H1 (cell line): Measurements from ENCODE around the gene SIRT5. TPM values are rescaled to one million over a fixed set of nuclear protein-coding genes. Genes with fewer than 3 reads are reported as not detected.

Source experiments
- CTCF ChIA-PET: fragments of 300-600 bp; sonication (Branson Sonifier 250); formaldehyde crosslinking; loops from one replicate; lab custom pipeline; 2021; ENCODE audit not compliant: partially characterized antibody; lab: Charles Lee
- POLR2A ChIA-PET: fragments of 300-600 bp; sonication (Branson Sonifier 250); formaldehyde crosslinking; loops from one replicate; lab custom pipeline; 2021; ENCODE audit warnings: inconsistent platforms; ENCODE audit not compliant: partially characterized antibody; lab: Charles Lee
- DNase-seq, 2 experiments: peaks; one replicate each; pipeline versions ENCODE4 v3.0.0 to v3.0.0-alpha.2; 2010 to 2022; ENCODE audit warnings: low spot score in 2 of 2, low read depth in 1 of 2, mixed read lengths in 1 of 2
- FAIRE-seq: peaks from 2 replicates; lab custom pipeline; 2011; peaks lifted over from hg19 to GRCh38; lab: Jason Lieb, UNC
- H2AFZ ChIP-seq: 2 replicates; pipeline ENCODE4 v1.8.1; 2012; ENCODE audit warnings: low read length, inconsistent platforms
- H2AK5ac ChIP-seq: 2 replicates; pipeline ENCODE4 v1.6.1; 2013; ENCODE audit warnings: low read depth, low read length
- H2BK120ac ChIP-seq: replicated peaks from 2 replicates; pipeline ENCODE3; 2013; ENCODE audit warnings: low read depth, low read length, inconsistent platforms
- H2BK12ac ChIP-seq: 2 replicates; pipeline ENCODE4 v1.6.1; 2013; ENCODE audit warnings: low read depth, low read length
- H2BK15ac ChIP-seq: 2 replicates; pipeline ENCODE4 v1.6.1; 2013; ENCODE audit warnings: low read length
- H2BK20ac ChIP-seq: 2 replicates; pipeline ENCODE4 v1.6.1; 2013; ENCODE audit warnings: low read length
- H2BK5ac ChIP-seq: 2 replicates; pipeline ENCODE4 v1.6.1; 2013; ENCODE audit warnings: low read depth, low read length
- H3K14ac ChIP-seq: 2 replicates; pipeline ENCODE4 v1.6.1; 2013; ENCODE audit warnings: inconsistent platforms; ENCODE audit not compliant: insufficient read length
- H3K18ac ChIP-seq: 2 replicates; pipeline ENCODE4 v1.6.1; 2013; ENCODE audit warnings: low read length; ENCODE audit errors: extremely low read depth
- H3K23ac ChIP-seq: 2 replicates; pipeline ENCODE4 v1.6.1; 2013; ENCODE audit warnings: inconsistent platforms; ENCODE audit not compliant: insufficient read length
- H3K23me2 ChIP-seq: 2 replicates; pipeline ENCODE4 v1.6.1; 2013; ENCODE audit warnings: low read depth, low read length
- H3K27ac ChIP-seq: 2 replicates; pipeline ENCODE4 v1.6.1; 2011; ENCODE audit warnings: low read depth, low read length, inconsistent platforms
- H3K27me3 ChIP-seq, 4 experiments: replicated peaks in 1 of 4; 1 replicate in 1 of 4; 2 replicates in 3 of 4; pipeline versions ENCODE4 v1.6.1 to v1.8.1; 2011 to 2013; ENCODE audit warnings: low read length in 3 of 4, mild to moderate bottlenecking in 3 of 4, inconsistent platforms in 2 of 4, mixed read lengths in 2 of 4, moderate library complexity in 1 of 4; ENCODE audit not compliant: control insufficient read depth in 3 of 4, insufficient read depth in 3 of 4; ENCODE audit errors: extremely low read depth in 1 of 4
- H3K36me3 ChIP-seq, 4 experiments: 2 replicates each; pipeline versions ENCODE4 v1.6.1 to v1.8.1; 2011 to 2013; ENCODE audit warnings: mild to moderate bottlenecking in 4 of 4, low read length in 3 of 4, moderate library complexity in 2 of 4, control low read depth in 1 of 4, inconsistent platforms in 1 of 4; ENCODE audit not compliant: insufficient read depth in 4 of 4, control insufficient read depth in 2 of 4
- H3K4ac ChIP-seq: replicated peaks from 2 replicates; pipeline ENCODE3; 2013; ENCODE audit warnings: low read length, low read depth, mixed read lengths, inconsistent platforms; ENCODE audit not compliant: insufficient read length
- H3K4me1 ChIP-seq, 4 experiments: replicated peaks in 1 of 4; 1 replicate in 1 of 4; 2 replicates in 3 of 4; pipeline versions ENCODE4 v1.6.1 to v1.8.1; 2011 to 2013; ENCODE audit warnings: low read length in 3 of 4, inconsistent platforms in 2 of 4, mixed read lengths in 1 of 4; ENCODE audit not compliant: insufficient read depth in 4 of 4, control insufficient read depth in 3 of 4
- H3K4me2 ChIP-seq, 2 experiments: 2 replicates each; pipeline versions ENCODE4 v1.6.1 to v1.8.1; 2011 to 2013; ENCODE audit warnings: low read depth in 2 of 2, low read length in 2 of 2, control low read depth in 1 of 2, inconsistent platforms in 1 of 2, mild to moderate bottlenecking in 1 of 2; ENCODE audit not compliant: insufficient read depth in 1 of 2
- H3K4me3 ChIP-seq, 4 experiments: fragments of 200-600, 300-600 bp in 1 of 4; sonication (generic), shearing (Covaris generic), sonication (Bioruptor Twin) in 1 of 4; 2 replicates each; pipeline versions ENCODE4 v1.5.1 to v1.8.1; 2011 to 2016; ENCODE audit warnings: low read length in 4 of 4, low read depth in 3 of 4, control low read depth in 2 of 4, inconsistent platforms in 2 of 4, mild to moderate bottlenecking in 2 of 4, mixed read lengths in 1 of 4, moderate library complexity in 1 of 4; ENCODE audit not compliant: insufficient read depth in 2 of 4; ENCODE audit errors: extremely low read depth in 1 of 4
- H3K56ac ChIP-seq: replicated peaks from 2 replicates; pipeline ENCODE3; 2013; ENCODE audit warnings: low read depth, mild to moderate bottlenecking, mixed read lengths, low read length, inconsistent platforms; ENCODE audit not compliant: insufficient read length
- H3K79me1 ChIP-seq: 2 replicates; pipeline ENCODE4 v1.6.1; 2013; ENCODE audit warnings: low read depth, low read length, control low read depth
- H3K79me2 ChIP-seq, 2 experiments: 2 replicates each; pipeline versions ENCODE4 v1.6.1 to v1.8.1; 2012 to 2013; ENCODE audit warnings: low read length in 2 of 2, mild to moderate bottlenecking in 2 of 2, inconsistent platforms in 1 of 2; ENCODE audit not compliant: insufficient read depth in 2 of 2, control insufficient read depth in 1 of 2
- H3K9ac ChIP-seq, 4 experiments: replicated peaks in 1 of 4; 1 replicate in 1 of 4; 2 replicates in 3 of 4; pipeline versions ENCODE4 v1.6.1 to v1.8.1; 2011 to 2013; ENCODE audit warnings: low read depth in 3 of 4, low read length in 3 of 4, control low read depth in 2 of 4, mild to moderate bottlenecking in 2 of 4, moderate library complexity in 2 of 4, inconsistent platforms in 1 of 4; ENCODE audit errors: extremely low read depth in 1 of 4
- H3K9me3 ChIP-seq, 2 experiments: 2 replicates each; pipeline versions ENCODE4 v1.6.1 to v1.8.1; 2012 to 2013; ENCODE audit warnings: mild to moderate bottlenecking in 2 of 2, moderate library complexity in 2 of 2, control low read depth in 1 of 2, inconsistent platforms in 1 of 2, low read depth in 1 of 2, low read length in 1 of 2, mixed read lengths in 1 of 2; ENCODE audit not compliant: insufficient read depth in 2 of 2
- H4K20me1 ChIP-seq, 2 experiments: replicated peaks in 1 of 2; 2 replicates each; pipeline versions ENCODE3 to v1.8.1; 2011 to 2013; ENCODE audit warnings: inconsistent platforms in 2 of 2, low read length in 2 of 2, mild to moderate bottlenecking in 1 of 2; ENCODE audit not compliant: insufficient read depth in 2 of 2, control insufficient read depth in 1 of 2
- H4K5ac ChIP-seq: 2 replicates; pipeline ENCODE4 v1.6.1; 2013; ENCODE audit warnings: low read length, low read depth, mixed read lengths, inconsistent platforms; ENCODE audit not compliant: insufficient read length
- H4K8ac ChIP-seq: 2 replicates; pipeline ENCODE4 v1.8.0; 2013; ENCODE audit warnings: mild to moderate bottlenecking, moderate library complexity, low read length, inconsistent platforms; ENCODE audit not compliant: insufficient read depth; ENCODE audit errors: extremely low read depth
- H4K91ac ChIP-seq: replicated peaks from 2 replicates; pipeline ENCODE3; 2013; ENCODE audit warnings: low read length, mixed read lengths, inconsistent platforms; ENCODE audit not compliant: insufficient read length
- BRCA1 ChIP-seq: IDR thresholded peaks from 2 replicates; pipeline ENCODE4 v1.6.1; 2012; ENCODE audit warnings: low read depth, low read length, improper control_type of control experiment
- CHD1 ChIP-seq: IDR thresholded peaks from 2 replicates; pipeline ENCODE4 v1.6.1; 2012; ENCODE audit warnings: low read depth, low read length, improper control_type of control experiment
- EP300 ChIP-seq, 2 experiments: IDR thresholded peaks; 1 replicate in 1 of 2; 2 replicates in 1 of 2; pipeline ENCODE4 v1.6.1; 2011 to 2012; ENCODE audit warnings: low read depth in 2 of 2, low read length in 2 of 2, mild to moderate bottlenecking in 2 of 2, borderline replicate concordance in 1 of 2, inconsistent platforms in 1 of 2, moderate library complexity in 1 of 2
- FOSL1 ChIP-seq: IDR thresholded peaks from 2 replicates; pipeline ENCODE4 v1.6.1; 2011; ENCODE audit warnings: mild to moderate bottlenecking, low read depth, low read length, moderate library complexity; ENCODE audit not compliant: insufficient read depth
- RAD21 ChIP-seq, 2 experiments: IDR thresholded peaks in 1 of 2; conservative IDR thresholded peaks in 1 of 2; 2 replicates each; pipeline ENCODE4 v1.6.1; 2011; ENCODE audit warnings: low read depth in 2 of 2, low read length in 2 of 2, improper control_type of control experiment in 1 of 2, inconsistent platforms in 1 of 2, mild to moderate bottlenecking in 1 of 2, moderate library complexity in 1 of 2
- SP1 ChIP-seq: IDR thresholded peaks from 2 replicates; pipeline ENCODE4 v1.6.1; 2011; ENCODE audit warnings: low read depth, low read length
- WGBS, 2 experiments: shearing (Covaris generic) in 1 of 2; methylation state at CpG; one replicate each; pipeline versions ENCODE4 v1.1.6 to v1.1.7; 2013 to 2015; ENCODE audit warnings: low lambda C conversion rate in 2 of 2, mixed read lengths in 2 of 2, inconsistent platforms in 1 of 2, low coverage in 1 of 2, missing lambda C conversion rate in 1 of 2; ENCODE audit not compliant: insufficient replicate concordance in 2 of 2, insufficient coverage in 1 of 2, insufficient read length in 1 of 2; ENCODE audit errors: extremely low coverage in 1 of 2, missing lambda C conversion rate in 1 of 2; 5-methylcytosine and 5-hydroxymethylcytosine counted together
- polyA plus RNA-seq, 7 experiments: library from polyadenylated mRNA; depleted of rRNA in 3 of 7; stranded (reverse) in 5 of 7; unstranded in 2 of 7; fragments of >200 nt in 5 of 7; fragments of 200-250 nt in 2 of 7; gene quantifications; 1 replicate in 5 of 7; 2 replicates in 1 of 7; 4 replicates in 1 of 7; pipeline versions ENCODE4 v1.2.1 to v1.2.3, GENCODE V29; 2011 to 2013; ENCODE audit warnings: missing spikeins in 2 of 7, mixed read lengths in 2 of 7
- total RNA-seq: library from RNA; stranded (reverse); fragmentation: NEBNext Ultra II Directional; extraction: Animal tissue kit (Norgen Biotek cat#: 25700); gene quantifications from 2 replicates; pipeline ENCODE4 v1.2.1, GENCODE V29; 2021
- TF ChIP-seq, protein P1 (sequence below): IDR thresholded peaks from 2 replicates; pipeline ENCODE4 v1.6.1; 2011; ENCODE audit warnings: low read depth, mild to moderate bottlenecking, low read length; ENCODE audit not compliant: insufficient read depth
- TF ChIP-seq, protein P2 (sequence below): IDR thresholded peaks from 2 replicates; pipeline ENCODE4 v1.6.1; 2012; ENCODE audit warnings: low read length, inconsistent platforms

The SIRT5 gene
- total and polyA plus RNA-seq, 2 of the 8 experiments (the other 6 are each of a cell fraction or from before 2014, with no cell fraction given) = 7.4 to 14.7 TPM

DNA sequence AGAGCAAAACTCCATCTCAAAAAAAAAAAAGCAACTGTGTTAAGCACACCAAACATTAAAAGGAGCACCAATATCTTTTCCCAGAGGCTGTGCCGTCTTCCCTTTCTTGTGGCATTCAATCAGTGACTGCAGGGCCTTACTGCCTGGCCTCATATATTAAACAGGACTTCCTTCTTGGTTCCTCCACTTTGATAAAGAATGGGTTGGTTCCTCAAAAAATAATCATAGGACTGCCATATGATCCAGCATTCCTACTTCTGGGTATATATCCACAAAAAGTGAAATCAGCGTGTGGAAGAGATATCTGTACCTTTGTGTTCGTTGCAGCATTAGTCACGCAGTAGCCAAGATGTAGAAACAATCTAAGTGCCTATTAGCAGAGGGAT lies 46.7 kb upstream of the SIRT5 start:
- Histone ChIP-seq H3K4ac (no peak overlapping the region), H3K4me2 (no peak overlapping the region), H4K8ac (no peak overlapping the region), H4K5ac (no peak overlapping the region), H3K27me3 (no peaks in the 10 kb centered on the region), H3K18ac (no peak overlapping the region), H2BK20ac (no peak overlapping the region), H3K4me3 (no peak overlapping the region), H3K56ac (no peak overlapping the region), H3K23ac (no peak overlapping the region), H3K9ac (no peak overlapping the region), H2BK12ac (no peak overlapping the region), H3K79me2 (no peaks in the 10 kb centered on the region), H2AK5ac (no peak overlapping the region), H3K9me3 (no peaks in the 10 kb centered on the region), H4K20me1 (no peaks in the 10 kb centered on the region), H3K36me3 (no peaks in the 10 kb centered on the region), H2BK120ac (no peak overlapping the region), H3K14ac (no peak overlapping the region), H3K79me1 (no peaks in the 10 kb centered on the region), H4K91ac (no peak overlapping the region), H2BK5ac (no peak overlapping the region), H3K4me1 (peaks cover 0 to 8% (median 3%) of the 10 kb centered on the region in 4 experiments; a peak in 4 of 7 replicates), H2AFZ (no peak overlapping the region), H2BK15ac (no peak overlapping the region), H3K27ac (no peak overlapping the region), H3K23me2 (no peaks in the 10 kb centered on the region)
- POLR2A ChIA-PET = no interaction called here
- TF ChIP-seq BRCA1 (no peak), EP300 (IDR thresholded peaks at IDR 0.05; ENCODE audit: borderline replicate concordance in 1 of 2, low read depth in 2 of 2, low read length in 2 of 2) (no peak), FOSL1 (no peak), CHD1 (no peak), SP1 (no peak), RAD21 (IDR thresholded peaks at IDR 0.05 in 1 of 2, conservative IDR thresholded peaks at IDR 0.05 in 1 of 2; ENCODE audit: low read depth in 2 of 2, low read length in 2 of 2) (no peak)
- TF ChIP-seq, protein P1, sequence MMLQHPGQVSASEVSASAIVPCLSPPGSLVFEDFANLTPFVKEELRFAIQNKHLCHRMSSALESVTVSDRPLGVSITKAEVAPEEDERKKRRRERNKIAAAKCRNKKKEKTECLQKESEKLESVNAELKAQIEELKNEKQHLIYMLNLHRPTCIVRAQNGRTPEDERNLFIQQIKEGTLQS = no peak
- TF ChIP-seq, protein P2, sequence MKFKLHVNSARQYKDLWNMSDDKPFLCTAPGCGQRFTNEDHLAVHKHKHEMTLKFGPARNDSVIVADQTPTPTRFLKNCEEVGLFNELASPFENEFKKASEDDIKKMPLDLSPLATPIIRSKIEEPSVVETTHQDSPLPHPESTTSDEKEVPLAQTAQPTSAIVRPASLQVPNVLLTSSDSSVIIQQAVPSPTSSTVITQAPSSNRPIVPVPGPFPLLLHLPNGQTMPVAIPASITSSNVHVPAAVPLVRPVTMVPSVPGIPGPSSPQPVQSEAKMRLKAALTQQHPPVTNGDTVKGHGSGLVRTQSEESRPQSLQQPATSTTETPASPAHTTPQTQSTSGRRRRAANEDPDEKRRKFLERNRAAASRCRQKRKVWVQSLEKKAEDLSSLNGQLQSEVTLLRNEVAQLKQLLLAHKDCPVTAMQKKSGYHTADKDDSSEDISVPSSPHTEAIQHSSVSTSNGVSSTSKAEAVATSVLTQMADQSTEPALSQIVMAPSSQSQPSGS = no peak
- FAIRE-seq (no peak), DNase-seq (no peak)
- CTCF ChIA-PET = no interaction called here
- 95% methylated on average over 4 of the region's 4 CpGs; no CpG with 5 or more reads in 1 of the 2 experiments for WGBS, 2 experiments
